OCI-LY1 (cell line): ENCODE data around the gene N4BP3.
A peak's percentile ranks its signal among the peaks of the same experiment; 100 is the strongest.

Experiments
- H2AFZ ChIP-seq: fragments of 200-600 bp; sonication (generic), shearing (Covaris generic); 2 replicates; pipeline ENCODE4 v1.6.0; 2014; ENCODE audit warnings: antibody characterized with exemption, mild to moderate bottlenecking, low read length
- H3F3A ChIP-seq: fragments of 200-600 bp; sonication (generic), shearing (Covaris generic); 2 replicates; pipeline ENCODE4 v1.6.0; 2014; ENCODE audit warnings: mild to moderate bottlenecking, antibody characterized with exemption, low read length, moderate library complexity; ENCODE audit not compliant: insufficient read depth
- H3K27ac ChIP-seq: fragments of 200-600 bp; sonication (generic); 2 replicates; pipeline ENCODE4 v1.5.1; 2014; ENCODE audit warnings: low read length, mixed run types, mild to moderate bottlenecking, low read depth; ENCODE audit not compliant: poor library complexity, severe bottlenecking
- H3K27me3 ChIP-seq: fragments of 200-600 bp; sonication (generic); 2 replicates; pipeline ENCODE4 v1.6.0; 2014; ENCODE audit warnings: antibody characterized with exemption, mild to moderate bottlenecking, low read length, moderate library complexity; ENCODE audit not compliant: insufficient read depth
- H3K36me3 ChIP-seq: fragments of 200-600 bp; sonication (generic); 2 replicates; pipeline ENCODE4 v1.6.1; 2014; ENCODE audit warnings: mild to moderate bottlenecking, antibody characterized with exemption, low read length, moderate library complexity, mixed read lengths; ENCODE audit not compliant: insufficient read depth
- H3K4me1 ChIP-seq: fragments of 200-600 bp; sonication (generic); 2 replicates; pipeline ENCODE4 v1.5.1; 2014; ENCODE audit warnings: mild to moderate bottlenecking, low read length, moderate library complexity; ENCODE audit not compliant: insufficient read depth, severe bottlenecking
- H3K4me2 ChIP-seq: fragments of 200-600 bp; sonication (generic), shearing (Covaris generic); 2 replicates; pipeline ENCODE4 v1.6.1; 2014; ENCODE audit warnings: low read length
- H3K4me3 ChIP-seq: fragments of 200-600 bp; sonication (generic); 2 replicates; pipeline ENCODE4 v1.5.1; 2014; ENCODE audit warnings: low read length, low read depth, mild to moderate bottlenecking, mixed read lengths; ENCODE audit not compliant: poor library complexity, severe bottlenecking
- H3K79me2 ChIP-seq: fragments of 200-600 bp; shearing (Covaris generic); 2 replicates; pipeline ENCODE4 v1.6.1; 2016; ENCODE audit warnings: mixed run types, low read length, mixed read lengths; ENCODE audit not compliant: insufficient read depth
- H3K9ac ChIP-seq: fragments of 200-600 bp; sonication (generic), shearing (Covaris generic); 2 replicates; pipeline ENCODE4 v1.6.1; 2014; ENCODE audit warnings: mild to moderate bottlenecking, low read length, mixed read lengths
- H3K9me2 ChIP-seq: fragments of 200-600 bp; sonication (generic), shearing (Covaris generic); 2 replicates; pipeline ENCODE4 v1.6.1; 2014; ENCODE audit warnings: low read depth, mild to moderate bottlenecking, low read length, mixed read lengths
- H3K9me3 ChIP-seq: fragments of 200-600 bp; shearing (Covaris generic); 2 replicates; pipeline ENCODE4 v1.6.1; 2014; ENCODE audit warnings: low read length, mixed read lengths
- H4K20me1 ChIP-seq: fragments of 200-600 bp; sonication (generic), shearing (Covaris generic); 2 replicates; pipeline ENCODE4 v1.6.0; 2016; ENCODE audit warnings: mild to moderate bottlenecking, low read length; ENCODE audit not compliant: insufficient read depth
- CTCF ChIP-seq: fragments of 200-600 bp; sonication (generic), shearing (Covaris generic); IDR thresholded peaks from 2 replicates; pipeline ENCODE4 v1.5.1; 2017; ENCODE audit warnings: mild to moderate bottlenecking, antibody characterized with exemption, low read length, moderate library complexity, mixed read lengths
- EZH2 ChIP-seq: fragments of 200-600 bp; sonication (generic), shearing (Covaris generic); IDR thresholded peaks from 2 replicates; pipeline ENCODE4 v1.8.0; 2017; ENCODE audit warnings: borderline replicate concordance, mixed run types, mild to moderate bottlenecking, antibody characterized with exemption, low read length, moderate library complexity, mixed read lengths

N4BP3 gene

GRCh38 chr5:178121391-178122276 is 8.3 kb downstream of the N4BP3 start:
- no peaks in the 10 kb centered on the region for H4K20me1 ChIP-seq
- peaks cover 70% of the 10 kb centered on the region for H3K4me1 ChIP-seq
- no peaks in the 10 kb centered on the region for H3F3A ChIP-seq
- peak overlapping the region; percentile 63 for H3K9ac ChIP-seq
- no peak overlapping the region for H2AFZ ChIP-seq
- H3K27me3 ChIP-seq, result no peaks in the 10 kb centered on the region
- H3K4me3 ChIP-seq, result peak overlapping the region; percentile 54
- H3K36me3 ChIP-seq, result peaks cover 16% of the 10 kb centered on the region; the same call in 1 of the 2 replicates
- no peak for TF ChIP-seq EZH2
- no peak for TF ChIP-seq CTCF
- H3K9me2 ChIP-seq, result no peaks in the 10 kb centered on the region
- H3K9me3 ChIP-seq, result no peaks in the 10 kb centered on the region
- H3K4me2 ChIP-seq, result peak overlapping the region; percentile 56
- no peaks in the 10 kb centered on the region for H3K79me2 ChIP-seq
- H3K27ac ChIP-seq, result peak overlapping the region; percentile 94

DNA sequence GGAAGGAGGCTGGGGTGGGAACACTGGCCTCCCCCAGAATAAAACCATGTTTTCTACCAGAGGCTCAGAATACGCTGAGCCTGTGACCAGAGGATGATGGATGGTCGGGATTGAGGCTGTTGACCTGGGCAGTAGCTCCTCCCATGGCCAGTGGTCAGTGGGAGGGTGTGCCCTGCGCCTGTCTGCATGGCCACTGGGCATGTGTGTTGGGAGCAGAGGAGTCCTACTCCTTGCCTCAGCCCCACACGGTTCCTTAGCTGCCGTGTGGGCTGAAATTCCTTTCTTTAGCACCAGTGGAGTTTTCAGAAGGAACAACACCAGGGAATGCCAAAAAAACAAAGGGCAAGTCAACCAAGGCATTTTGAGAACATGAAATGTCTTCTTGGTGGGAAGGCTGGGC is 9.0 kb downstream of the N4BP3 start:
- Histone ChIP-seq H3K9ac (peak overlapping the region; percentile 63), H3K79me2 (no peaks in the 10 kb centered on the region), H3K27me3 (no peaks in the 10 kb centered on the region), H3K36me3 (peaks cover 16% of the 10 kb centered on the region; the same call in 1 of the 2 replicates), H3K9me2 (no peaks in the 10 kb centered on the region), H4K20me1 (no peaks in the 10 kb centered on the region), H3K9me3 (no peaks in the 10 kb centered on the region), H3K4me2 (peak overlapping the region; percentile 56), H3K4me3 (peak overlapping the region; percentile 54), H3K27ac (peak overlapping the region; percentile 94), H3F3A (no peaks in the 10 kb centered on the region), H2AFZ (no peak overlapping the region), H3K4me1 (peaks cover 62% of the 10 kb centered on the region)
- TF ChIP-seq EZH2 (no peak), CTCF (no peak)

- Histone ChIP-seq H3K4me2 (peak overlapping the region; percentile 56; the same call in 1 of the 2 replicates), H3K9ac (peak overlapping the region; percentile 63; the same call in 1 of the 2 replicates), H2AFZ (no peak overlapping the region), H3K79me2 (no peaks in the 10 kb centered on the region), H3K9me2 (no peaks in the 10 kb centered on the region), H3K9me3 (no peaks in the 10 kb centered on the region), H3K4me3 (peak overlapping the region; percentile 54), H3K36me3 (peaks cover 16% of the 10 kb centered on the region; the same call in 1 of the 2 replicates), H3F3A (no peaks in the 10 kb centered on the region), H3K4me1 (peaks cover 53% of the 10 kb centered on the region), H3K27me3 (no peaks in the 10 kb centered on the region), H4K20me1 (no peaks in the 10 kb centered on the region), H3K27ac (peak overlapping the region; percentile 94)
- TF ChIP-seq CTCF (no peak), EZH2 (no peak)
Measured at GRCh38 chr5:178123094-178123965, 10.0 kb downstream of the N4BP3 start.
